HG02588 (cell line): ENCODE data around the gene ERFL.
"Not testable (repeated sequence)": the region's sequence is repeated elsewhere in the genome, so short reads cannot be mapped to it uniquely, and the experiment has no call there.

Source experiments
- ATAC-seq: cut with Tn5 transposase; IDR thresholded peaks from one replicate; pipeline ENCODE4 v1.9.1; 2021; ENCODE audit warnings: mild to moderate bottlenecking, moderate library complexity; ENCODE audit not compliant: unreplicated experiment

The ERFL gene

DNA sequence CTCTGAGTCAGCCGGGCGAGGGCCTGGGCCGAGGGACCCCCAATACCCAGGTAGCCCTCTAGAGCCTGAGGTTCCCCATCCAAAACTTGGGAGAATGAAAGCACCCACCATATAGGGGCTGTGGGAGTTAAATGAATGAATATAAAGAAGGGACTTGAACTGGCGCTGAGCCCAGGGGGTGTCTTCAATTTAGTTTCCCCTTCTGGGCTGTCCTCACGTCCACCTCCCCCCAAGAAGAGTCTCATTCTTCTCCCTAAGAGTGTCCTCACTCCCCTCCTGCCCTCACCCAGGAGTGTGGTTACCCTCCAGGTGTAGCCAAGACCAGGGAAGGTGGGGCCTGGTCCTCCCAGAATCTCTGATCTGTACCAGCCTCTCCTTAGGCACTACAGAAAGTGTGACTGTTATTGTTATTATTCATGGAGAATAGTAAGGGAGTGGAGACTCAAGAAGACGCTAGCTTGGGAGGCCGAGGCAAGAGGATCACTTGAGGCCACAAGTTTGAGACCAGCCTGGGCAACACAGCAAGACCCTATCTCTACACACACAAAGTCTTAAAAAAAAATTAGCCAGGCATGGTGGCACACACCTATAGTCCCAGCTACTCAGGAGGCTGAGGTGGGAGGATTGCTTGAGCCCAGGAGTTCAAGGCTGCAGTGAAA, 48.5 kb downstream of the ERFL start:
- no peak for ATAC-seq

DNA sequence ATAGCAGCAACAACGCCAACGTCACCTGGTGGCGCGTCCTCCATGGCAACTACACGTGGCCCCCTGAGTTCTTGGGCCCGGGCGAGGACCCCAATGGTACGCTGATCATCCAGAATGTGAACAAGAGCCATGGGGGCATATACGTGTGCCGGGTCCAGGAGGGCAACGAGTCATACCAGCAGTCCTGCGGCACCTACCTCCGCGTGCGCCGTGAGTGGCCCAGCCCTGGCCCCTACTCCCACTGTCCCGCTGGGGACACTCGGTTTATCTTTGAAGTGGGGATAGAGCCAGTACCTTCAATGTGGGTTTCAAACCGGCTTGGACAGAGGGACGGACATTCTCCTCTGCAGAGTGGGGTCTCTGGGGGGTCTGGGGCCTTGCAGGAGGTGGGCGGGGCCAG, 49.2 kb downstream of the ERFL start:
- no peak for ATAC-seq

- no peak for ATAC-seq
Measured at GRCh38 chr19:41877916-41878905, 50.0 kb downstream of the ERFL start.

DNA sequence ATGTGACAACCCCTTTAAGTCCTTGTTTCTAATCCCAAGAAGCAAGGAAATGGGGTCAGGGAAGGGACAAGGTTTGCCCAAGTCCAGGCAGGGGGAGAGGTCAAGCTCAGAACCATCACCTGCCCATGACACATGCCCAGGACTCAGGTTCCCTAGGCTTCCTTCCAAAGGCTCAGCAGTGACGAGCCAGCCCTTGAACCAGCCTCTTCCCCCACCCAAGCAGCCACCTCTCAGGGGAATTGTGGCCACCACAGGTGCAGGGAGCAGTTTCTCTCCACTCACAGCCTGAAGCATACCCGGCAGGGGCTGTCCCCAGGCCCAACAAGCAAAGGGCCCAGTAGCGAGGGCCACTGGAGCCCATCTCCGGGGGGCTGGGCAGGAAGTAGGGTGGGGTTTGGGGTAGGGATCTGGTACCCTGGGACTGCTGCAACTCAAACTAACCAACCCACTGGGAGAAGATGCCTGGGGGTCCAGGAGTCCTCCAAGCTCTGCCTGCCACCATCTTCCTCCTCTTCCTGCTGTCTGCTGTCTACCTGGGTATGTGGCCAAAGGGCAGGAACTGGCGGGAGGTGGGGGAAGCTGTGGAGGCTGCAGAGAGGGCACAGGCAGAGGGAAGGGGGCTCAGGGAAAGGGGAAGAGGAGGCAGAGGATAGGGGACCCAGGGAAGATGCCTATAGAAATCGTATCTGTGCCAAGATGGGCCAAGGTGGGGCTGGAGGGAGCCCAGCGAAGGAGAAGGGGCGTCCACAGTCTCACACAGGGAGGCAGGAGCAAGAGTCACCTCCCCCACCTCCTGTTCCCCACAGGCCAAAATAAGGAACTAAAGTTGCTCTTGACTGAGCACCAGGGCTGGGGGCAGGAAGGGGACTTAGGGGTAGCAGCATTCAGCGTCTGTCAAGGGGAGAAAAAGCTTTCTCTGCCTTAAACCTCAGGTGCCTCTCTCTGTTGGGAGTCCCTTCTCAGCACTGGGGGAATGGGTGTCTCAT, 51.1 kb downstream of the ERFL start, which contains the start of gene CD79A:
Gene CD79A, plus strand, starts transcription at position 433 of the 986 bp plus-strand sequence. Its CDS starts 26 bp downstream, at position 459.
- ATAC-seq = peak; percentile 60

DNA sequence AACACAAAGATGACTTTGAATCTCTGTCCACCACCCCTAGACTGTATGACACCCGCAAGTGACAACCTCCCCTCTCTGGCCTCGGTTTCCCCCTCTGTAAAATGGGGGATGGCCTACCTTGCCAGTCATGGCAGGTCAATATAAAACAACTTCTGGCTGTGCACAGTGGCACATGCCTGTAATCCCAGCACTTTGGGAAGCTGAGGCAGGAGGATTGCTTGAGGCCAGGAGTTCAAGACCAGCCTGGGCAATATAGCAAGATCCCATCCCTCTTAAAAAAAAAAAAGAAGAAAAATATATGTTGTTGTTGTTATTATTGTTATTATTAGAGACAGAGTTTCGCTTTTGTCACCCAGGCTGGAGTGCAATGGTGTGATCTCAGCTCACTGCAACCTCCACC, 52.3 kb downstream of the ERFL start:
- not testable (repeated sequence) for ATAC-seq

DNA sequence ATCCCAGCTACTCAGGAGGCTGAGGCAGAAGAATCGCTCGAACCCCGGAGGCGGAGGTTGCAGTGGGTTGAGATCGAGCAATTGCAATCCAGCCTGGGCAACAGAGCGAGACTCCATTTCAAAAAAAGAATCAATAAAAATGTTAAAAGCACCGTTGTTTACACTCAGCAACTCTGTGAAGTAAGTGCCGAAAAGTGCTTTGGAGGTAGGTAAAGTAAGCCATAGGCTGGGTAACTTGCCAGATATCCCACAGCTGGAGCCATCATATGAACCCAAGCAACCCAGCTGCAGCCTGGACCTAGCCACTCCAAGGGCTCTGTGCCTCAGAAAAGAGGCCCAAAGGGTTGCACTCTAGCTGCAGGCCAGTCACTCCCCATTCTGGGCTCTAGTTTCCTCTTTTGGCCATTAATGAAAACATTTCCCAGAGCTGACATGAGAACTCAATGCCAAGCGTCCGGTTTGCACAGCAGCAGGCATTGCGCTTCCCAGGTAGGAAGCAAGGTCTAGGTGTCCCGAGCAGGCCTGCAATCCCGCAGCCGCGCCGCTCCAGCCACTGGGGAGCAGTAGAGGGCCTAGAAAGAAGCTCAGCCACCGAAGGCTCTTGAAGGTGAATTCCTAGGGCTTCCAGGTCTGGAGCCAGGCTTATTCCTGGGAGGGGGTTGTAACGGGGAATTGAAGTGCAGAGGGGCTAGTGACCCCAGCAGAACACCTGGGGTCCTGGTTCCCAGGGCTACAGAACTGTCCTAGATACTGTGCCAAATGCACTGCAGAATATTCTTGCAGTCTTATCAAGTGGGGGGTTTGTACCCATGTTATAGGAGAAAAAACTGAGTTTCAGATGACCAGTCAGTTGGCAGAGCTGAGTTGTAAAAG, 55.2 kb downstream of the ERFL start:
- ATAC-seq = no peak

DNA sequence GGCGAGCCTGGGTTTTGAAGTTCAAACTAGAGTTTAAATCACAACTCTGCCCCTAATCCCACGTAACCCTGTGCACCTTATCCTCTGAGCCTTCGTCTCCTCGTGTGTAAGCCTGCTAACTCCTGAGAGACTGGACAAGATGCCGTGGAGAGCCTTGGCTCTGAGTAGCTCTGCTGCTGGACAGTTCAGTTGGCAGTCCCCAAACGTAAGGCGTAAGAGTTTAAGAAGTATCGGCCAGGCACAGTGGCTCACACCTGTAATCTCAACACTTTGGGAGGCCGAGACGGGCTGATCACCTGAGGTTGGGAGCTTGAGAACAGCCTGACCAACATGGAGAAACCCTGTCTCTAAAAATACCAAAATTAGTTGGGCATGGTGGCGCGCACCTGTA, 55.9 kb downstream of the ERFL start:
- ATAC-seq = no peak

- ATAC-seq = no peak
Measured at GRCh38 chr19:41871573-41872383, 56.5 kb downstream of the ERFL start.

GRCh38 chr19:41870401-41870873, 57.8 kb downstream of the ERFL start:
- no peak for ATAC-seq

DNA sequence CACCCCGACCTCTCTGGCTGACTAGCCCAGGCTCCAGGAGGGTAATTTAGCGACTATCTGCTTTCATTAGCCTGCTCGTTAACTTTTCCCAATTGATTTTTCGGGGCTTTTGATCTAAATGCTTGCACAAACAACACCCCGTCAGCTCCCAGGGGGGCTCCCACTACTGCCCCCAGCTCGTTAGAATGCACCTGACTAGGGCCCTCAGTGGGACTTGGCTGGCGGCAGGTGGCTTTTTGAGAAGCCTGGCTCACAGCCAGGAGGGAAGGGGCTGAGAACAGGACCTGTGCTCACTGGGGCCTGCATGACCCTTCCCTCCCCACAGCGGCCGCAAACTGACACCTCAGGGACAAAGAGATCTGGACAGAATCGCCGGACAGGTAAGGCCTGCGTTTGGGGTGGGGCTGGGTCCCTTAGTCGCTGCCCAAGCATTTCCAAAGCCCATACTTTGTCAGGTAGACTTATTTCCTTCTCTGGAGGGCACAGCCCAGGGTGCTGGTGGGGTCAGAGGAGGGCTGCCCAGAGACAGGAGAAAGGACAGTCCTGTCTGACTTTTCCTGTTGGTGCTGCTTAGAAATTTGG, 58.8 kb downstream of the ERFL start:
- no peak for ATAC-seq

DNA sequence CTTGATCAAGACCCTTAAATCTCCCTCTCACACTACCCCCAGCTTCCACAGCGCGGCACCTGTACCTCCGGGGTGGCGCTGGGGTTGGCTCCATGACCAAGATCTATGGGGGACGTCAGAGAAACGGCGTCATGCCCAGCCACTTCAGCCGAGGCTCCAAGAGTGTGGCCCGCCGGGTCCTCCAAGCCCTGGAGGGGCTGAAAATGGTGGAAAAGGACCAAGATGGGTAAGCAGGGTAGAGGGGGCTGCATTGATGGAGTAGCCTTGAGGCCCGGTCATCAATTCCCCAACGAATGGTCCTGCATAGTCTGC, 59.3 kb downstream of the ERFL start:
- ATAC-seq = no peak

- ATAC-seq = no peak
Measured at GRCh38 chr19:41868120-41868988, 59.9 kb downstream of the ERFL start.

- ATAC-seq = no peak
Measured at GRCh38 chr19:41866284-41866683, 62.0 kb downstream of the ERFL start.

DNA sequence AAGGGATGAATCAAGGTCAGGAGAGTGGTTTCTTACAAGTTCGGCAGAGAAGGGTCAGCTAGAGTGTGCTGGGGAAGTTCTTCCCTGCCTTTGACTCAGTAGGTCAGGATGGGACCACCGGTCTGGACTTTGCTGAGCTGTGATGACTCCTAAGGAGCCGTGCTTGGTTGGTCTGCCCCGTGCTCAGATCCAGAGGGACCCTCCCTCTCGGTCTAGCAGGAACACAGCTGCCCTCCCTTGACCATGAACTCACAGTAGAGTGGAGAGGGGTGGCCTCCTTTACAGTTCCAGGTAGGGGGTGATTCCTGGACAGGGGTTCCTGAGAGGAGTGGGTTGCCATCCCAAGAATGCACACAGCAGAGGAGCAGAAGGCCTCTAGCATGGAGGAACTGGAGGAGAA, 63.9 kb downstream of the ERFL start:
- ATAC-seq = no peak

DNA sequence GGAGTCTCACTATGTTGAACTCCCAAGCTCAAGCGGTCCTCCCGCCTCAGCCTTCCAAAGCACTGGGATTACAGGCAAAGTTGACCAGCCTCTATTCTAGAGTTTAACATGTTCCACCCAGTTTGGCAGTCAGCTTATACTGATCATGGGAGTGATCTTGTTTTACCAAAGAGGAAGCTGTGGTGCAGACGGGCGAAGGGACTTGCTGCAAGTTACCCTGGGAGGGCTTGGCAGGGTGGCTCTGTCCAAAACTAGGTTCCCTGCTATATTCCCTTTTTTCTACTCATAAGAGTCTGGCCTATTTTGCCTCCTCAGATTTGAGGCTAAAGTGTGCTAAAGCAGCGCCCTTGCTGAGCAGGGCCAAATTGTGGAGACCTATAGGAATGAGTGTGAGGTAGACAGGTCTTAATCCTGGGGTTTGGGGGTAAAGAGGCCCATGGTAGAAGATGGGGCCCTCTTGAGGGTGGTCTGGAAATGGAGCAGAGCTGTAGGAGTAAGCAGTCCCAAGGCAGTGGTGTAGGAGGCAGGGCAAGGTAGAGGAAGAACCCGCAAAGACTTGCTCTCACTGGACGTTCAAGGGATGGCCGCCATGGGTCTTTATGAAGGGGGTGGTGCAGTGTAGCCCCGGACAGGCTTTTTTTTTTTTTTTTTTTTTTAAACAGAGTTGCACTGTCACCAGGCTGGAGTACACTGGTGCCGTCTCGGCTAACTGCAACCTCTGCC, 64.9 kb downstream of the ERFL start:
- no peak for ATAC-seq

GRCh38 chr19:41862445-41862986, 65.7 kb downstream of the ERFL start:
- ATAC-seq = no peak

- no peak for ATAC-seq
Measured at GRCh38 chr19:41861846-41862245, 66.4 kb downstream of the ERFL start.
